H1 (cell line): ENCODE results near the gene MALT1.

Source experiments
- CHD2 ChIP-seq: IDR thresholded peaks from 2 replicates; pipeline ENCODE4 v1.6.1; 2012; ENCODE audit warnings: low read length, improper control_type of control experiment
- CREB1 ChIP-seq: IDR thresholded peaks from 2 replicates; pipeline ENCODE4 v1.6.1; 2012; ENCODE audit warnings: inconsistent platforms
- GTF2F1 ChIP-seq: IDR thresholded peaks from 2 replicates; pipeline ENCODE4 v1.6.1; 2012; ENCODE audit warnings: low read depth, low read length, improper control_type of control experiment, borderline replicate concordance
- JUN ChIP-seq: IDR thresholded peaks from 2 replicates; pipeline ENCODE4 v1.6.1; 2011; ENCODE audit warnings: low read depth, mild to moderate bottlenecking, improper control_type of control experiment, low read length
- TCF12 ChIP-seq: IDR thresholded peaks from 2 replicates; pipeline ENCODE4 v1.6.1; 2011; ENCODE audit warnings: low read depth, mild to moderate bottlenecking, low read length

GRCh38 chr18:58785171-58785805, 114.0 kb downstream of the MALT1 start:
- TF ChIP-seq TCF12, result no peak
- no peak for TF ChIP-seq CREB1
- no peak for TF ChIP-seq GTF2F1
- TF ChIP-seq CHD2, result no peak
- TF ChIP-seq JUN, result no peak
